GM19240 (cell line): Measurements from ENCODE around the gene TNFSF18.

Experiments
- DNase-seq: peaks from one replicate; pipeline ENCODE4 v3.0.0; 2011; ENCODE audit warnings: low spot score; ENCODE audit not compliant: insufficient read length

Gene TNFSF18

GRCh38 chr1:173039626-173040025 lies 11.1 kb downstream of the TNFSF18 start:
- DNase-seq = no peak

DNA sequence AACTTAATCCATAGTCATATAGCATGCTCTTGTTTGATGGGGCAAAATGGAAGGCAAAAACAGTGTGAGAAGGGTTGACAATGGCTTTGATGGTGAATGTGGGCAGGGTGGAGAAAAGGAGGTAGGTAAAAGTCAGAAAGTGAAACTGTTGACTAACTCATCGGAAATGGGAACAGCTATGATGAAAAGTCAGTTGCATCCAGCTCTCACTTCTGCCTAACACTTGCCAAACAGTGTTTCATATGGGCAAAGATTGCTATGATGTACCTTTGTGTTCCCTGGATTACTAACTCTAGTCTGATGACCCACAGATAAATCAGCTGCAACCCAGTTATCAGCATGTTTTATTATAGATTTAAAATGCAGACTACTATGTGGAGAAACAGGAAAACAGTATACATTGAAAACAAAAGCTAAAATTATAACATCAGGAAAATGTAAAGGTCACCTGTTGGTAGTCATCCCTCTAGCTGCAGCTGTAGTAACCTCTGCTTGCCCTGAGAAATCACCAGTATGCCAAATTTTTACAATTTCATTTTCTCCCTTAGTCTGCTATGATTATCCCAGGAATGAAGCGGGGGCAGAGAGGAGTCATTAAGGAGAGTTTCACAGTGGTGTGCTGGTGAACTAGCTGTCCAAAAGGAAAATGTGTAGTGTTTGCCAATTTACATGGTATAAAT lies 11.7 kb downstream of the TNFSF18 start:
- no peak for DNase-seq

DNA sequence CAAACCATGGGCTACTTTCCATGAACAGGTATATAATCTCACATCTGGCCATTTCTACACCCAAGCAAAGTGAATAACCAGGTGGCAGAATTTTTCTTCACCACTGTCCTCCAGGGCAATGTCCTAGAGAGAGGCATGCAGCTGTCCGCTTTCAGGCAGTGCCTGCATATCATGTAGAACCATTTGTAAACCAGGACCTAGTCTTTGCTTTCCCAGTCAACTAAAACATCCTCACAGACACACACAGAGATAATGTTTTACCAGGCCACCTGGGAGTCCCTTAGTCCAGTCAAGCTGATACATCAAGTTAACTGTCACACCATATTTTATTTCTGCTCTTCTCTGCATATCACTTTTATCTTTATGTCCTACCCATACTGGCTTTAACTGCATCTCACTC lies 26.2 kb downstream of the TNFSF18 start:
- DNase-seq = no peak

GRCh38 chr1:173023343-173023742 lies 27.4 kb downstream of the TNFSF18 start:
- no peak for DNase-seq

- peak; percentile 11 for DNase-seq
These were observed 30.5 kb downstream of the TNFSF18 start for GRCh38 chr1:173020138-173020750.

DNA sequence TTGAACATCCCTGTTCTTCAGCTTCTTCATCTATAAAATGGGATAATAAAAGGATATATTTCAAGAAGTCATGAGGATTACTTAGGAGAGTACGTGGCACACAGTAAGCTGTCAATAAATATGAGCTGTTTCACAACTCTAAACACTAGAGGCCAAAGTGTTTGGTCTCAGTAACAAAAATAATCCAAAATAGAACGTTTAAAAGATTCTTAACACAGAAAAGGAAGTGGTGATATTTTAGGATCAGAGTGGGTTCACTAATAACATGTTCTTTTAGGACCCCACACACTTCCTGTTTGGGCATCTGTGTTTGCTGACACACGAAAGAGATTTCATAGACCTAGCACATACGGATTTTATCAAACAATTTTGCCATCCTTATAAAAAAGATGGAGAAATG lies 32.9 kb downstream of the TNFSF18 start:
- DNase-seq = no peak

GRCh38 chr1:173016419-173016818 lies 34.3 kb downstream of the TNFSF18 start:
- DNase-seq = no peak

GRCh38 chr1:173015629-173016028 lies 35.1 kb downstream of the TNFSF18 start:
- no peak for DNase-seq

DNA sequence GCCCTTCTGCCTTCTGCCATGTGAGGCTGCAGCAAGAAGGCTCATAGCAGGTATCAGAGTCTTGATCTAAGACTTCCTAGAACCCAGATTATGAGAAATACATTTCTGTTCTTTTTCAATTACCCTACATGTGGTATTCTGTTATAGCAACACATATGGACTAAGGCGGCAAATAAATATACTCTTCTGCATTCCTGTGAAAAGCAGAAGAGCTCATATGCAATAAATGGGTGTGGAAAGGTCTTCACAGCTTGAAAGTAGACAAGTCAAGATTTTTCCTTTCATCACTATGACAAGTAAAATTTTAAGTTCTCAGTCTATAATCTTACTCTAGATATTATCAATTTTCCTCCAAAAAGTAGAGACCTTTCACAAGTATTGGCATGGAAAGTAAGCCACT lies 36.6 kb downstream of the TNFSF18 start:
- no peak for DNase-seq

GRCh38 chr1:173012126-173012525 lies 38.6 kb downstream of the TNFSF18 start:
- DNase-seq = no peak

DNA sequence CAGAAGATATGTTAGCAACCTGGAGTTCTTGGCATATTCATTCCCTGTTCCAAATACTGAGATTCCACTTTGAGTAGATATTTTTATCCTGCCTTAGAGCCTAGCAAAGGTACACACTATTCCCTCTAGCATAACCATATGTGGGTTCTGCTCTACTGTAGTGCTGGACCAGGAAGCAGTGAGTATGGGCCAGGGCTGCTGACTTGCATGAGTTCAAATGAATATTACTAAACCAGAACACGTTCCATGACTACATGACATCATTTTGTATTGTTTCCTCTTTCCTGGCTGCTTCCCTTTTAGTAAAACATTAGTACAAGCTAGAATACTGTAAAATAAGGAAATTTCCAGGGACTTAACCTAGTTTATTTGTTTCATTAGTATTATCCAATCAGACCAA lies 41.1 kb downstream of the TNFSF18 start:
- DNase-seq = no peak

GRCh38 chr1:173005196-173005864 lies 45.4 kb downstream of the TNFSF18 start:
- DNase-seq = no peak

GRCh38 chr1:173002891-173003838 lies 47.6 kb downstream of the TNFSF18 start:
- DNase-seq = no peak

DNA sequence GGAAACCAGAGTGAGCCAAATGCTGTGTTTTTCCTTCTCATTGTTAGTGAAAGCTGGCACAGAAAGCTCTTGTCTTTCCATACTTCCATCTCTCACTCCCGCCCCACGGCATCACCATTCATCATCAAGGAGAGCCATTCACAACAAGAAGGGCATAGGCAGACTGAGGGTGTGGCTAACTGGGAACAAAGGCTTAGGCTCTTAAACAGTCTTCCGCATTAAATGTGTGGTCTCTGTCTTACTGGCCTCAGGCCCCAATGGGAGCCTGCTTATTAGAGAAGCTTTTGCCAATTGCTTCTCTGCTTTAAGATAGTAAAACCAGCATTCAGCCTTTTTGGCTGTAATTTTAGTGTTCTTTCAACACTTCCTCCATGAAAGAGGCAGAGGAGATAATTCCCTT lies 51.4 kb downstream of the TNFSF18 start:
- no peak for DNase-seq

DNA sequence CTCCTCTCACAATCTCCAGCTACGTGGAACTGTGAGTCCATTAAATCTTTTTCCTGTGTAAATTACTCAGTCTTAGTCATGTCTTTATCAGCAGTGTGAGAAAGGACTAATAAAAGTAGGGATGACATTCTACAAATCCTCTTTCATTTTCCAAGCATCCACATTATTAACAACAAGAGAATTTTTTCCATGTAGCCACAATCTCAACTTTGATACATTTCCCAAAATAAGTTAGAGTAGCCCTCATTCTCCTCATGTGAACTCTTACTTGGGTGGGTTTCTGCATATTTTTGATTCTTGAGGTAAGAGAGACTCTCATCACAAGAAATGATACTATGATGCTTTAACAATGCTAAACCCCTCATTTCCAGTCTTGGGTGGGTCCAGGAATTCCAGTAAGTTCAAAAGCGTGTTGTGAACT lies 52.8 kb downstream of the TNFSF18 start:
- DNase-seq = no peak

DNA sequence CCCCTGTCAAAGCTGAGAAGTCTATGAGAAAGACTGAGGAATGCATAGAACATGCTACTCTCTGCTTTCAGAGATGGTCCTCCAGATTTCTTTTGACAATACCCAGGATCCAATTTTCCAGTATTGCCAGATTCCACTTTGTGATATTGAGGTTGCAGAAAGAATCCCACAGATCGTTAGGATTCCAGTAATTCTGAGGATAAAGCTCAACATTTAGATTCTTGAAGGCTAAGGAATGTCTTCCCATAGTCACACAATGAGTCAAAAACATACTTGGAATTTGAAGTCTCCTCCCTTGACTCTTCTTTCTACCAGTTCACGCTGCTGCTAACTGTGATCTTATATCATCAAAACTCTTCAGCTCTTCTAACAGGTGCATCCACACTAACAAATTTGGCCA lies 57.1 kb downstream of the TNFSF18 start:
- no peak for DNase-seq

GRCh38 chr1:172991674-172992400 lies 58.9 kb downstream of the TNFSF18 start:
- no peak for DNase-seq

GRCh38 chr1:172990598-172991215 lies 60.0 kb downstream of the TNFSF18 start:
- DNase-seq = no peak
